ENCODE results near the gene PPP1R16B.

The PPP1R16B gene

GRCh38 chr20:38769376-38770295, 35.9 kb upstream of the PPP1R16B start:
- Histone ChIP-seq H3K27ac (no peak overlapping the region), H3K9me3 (ENCODE audit: low read depth, low read length) (no peaks in the 10 kb centered on the region), H3K4me3 (no peak overlapping the region), H3K36me3 (ENCODE audit: insufficient read depth, low read length) (peaks cover 62% of the 10 kb centered on the region), H3K9ac (ENCODE audit: insufficient read length) (no peak overlapping the region)
- DNase-seq (ENCODE audit: low read depth, low spot score) = no peak
- TF ChIP-seq EZH2 (IDR thresholded peaks at IDR 0.05) = no peak
- no peak for TF ChIP-seq FOXP2 (optimal IDR thresholded peaks at IDR 0.05; ENCODE audit: control extremely low read depth, extremely low read length, insufficient read depth)
- TF ChIP-seq POLR2AphosphoS5 (IDR thresholded peaks at IDR 0.05; ENCODE audit: borderline replicate concordance, low read depth, low read length) = no peak

DNA sequence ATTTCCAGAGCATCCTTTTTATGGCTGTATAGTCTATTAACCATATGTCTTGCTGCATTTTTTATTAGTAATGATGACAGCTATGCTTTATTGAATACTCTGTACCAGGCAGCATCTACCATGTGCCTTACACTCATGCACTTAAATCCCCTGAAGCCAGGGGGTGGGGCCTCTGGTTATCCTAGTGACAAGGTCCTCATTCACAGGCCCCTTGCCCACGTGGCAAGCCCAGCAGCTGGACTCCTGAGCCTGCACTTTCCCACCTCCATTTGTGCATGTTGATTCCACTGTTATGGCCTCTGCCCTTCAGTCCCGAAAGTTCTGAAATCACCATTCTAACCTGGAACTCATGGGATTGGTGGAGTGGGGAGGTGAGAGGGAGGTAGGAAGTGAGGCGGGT, 35.0 kb upstream of the PPP1R16B start:
- no peak overlapping the region for H3K27ac ChIP-seq
- no peak overlapping the region for H3K9ac ChIP-seq (ENCODE audit: insufficient read length)
- no peak for TF ChIP-seq EZH2 (IDR thresholded peaks at IDR 0.05)
- no peak for TF ChIP-seq POLR2AphosphoS5 (IDR thresholded peaks at IDR 0.05; ENCODE audit: borderline replicate concordance, low read depth, low read length)
- TF ChIP-seq FOXP2 (optimal IDR thresholded peaks at IDR 0.05; ENCODE audit: control extremely low read depth, extremely low read length, insufficient read depth) = no peak
- H3K9me3 ChIP-seq (ENCODE audit: low read depth, low read length) = no peaks in the 10 kb centered on the region
- no peak overlapping the region for H3K4me3 ChIP-seq
- H3K36me3 ChIP-seq (ENCODE audit: insufficient read depth, low read length) = peaks cover 57% of the 10 kb centered on the region
- no peak for DNase-seq (ENCODE audit: low read depth, low spot score)

DNA sequence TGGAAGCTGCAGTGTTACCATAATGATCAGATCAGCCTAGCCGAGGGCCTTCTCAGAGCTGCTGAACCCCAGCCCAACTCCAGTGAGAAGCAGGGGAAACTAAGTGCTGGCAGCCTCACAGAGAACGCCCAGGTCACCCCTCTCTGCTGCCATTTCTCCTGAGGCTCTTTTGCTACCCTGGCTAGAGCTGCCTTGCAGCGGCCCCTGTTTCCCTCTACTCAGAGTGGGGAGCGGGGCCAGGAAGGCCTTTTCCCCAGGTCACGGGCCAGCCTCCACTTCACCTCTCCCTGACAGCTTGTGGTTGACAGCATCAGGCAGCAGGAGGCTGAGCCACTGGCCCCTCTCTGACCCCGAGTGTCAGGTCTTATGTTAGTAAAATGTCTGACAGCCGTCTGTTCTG, 34.5 kb upstream of the PPP1R16B start:
- TF ChIP-seq EZH2 (IDR thresholded peaks at IDR 0.05) (no peak), POLR2AphosphoS5 (IDR thresholded peaks at IDR 0.05; ENCODE audit: borderline replicate concordance, low read depth, low read length) (no peak), FOXP2 (optimal IDR thresholded peaks at IDR 0.05; ENCODE audit: control extremely low read depth, extremely low read length, insufficient read depth) (no peak)
- H3K4me3 ChIP-seq = no peak overlapping the region
- no peak overlapping the region for H3K27ac ChIP-seq
- DNase-seq (ENCODE audit: low read depth, low spot score) = no peak
- H3K9ac ChIP-seq (ENCODE audit: insufficient read length) = no peak overlapping the region
- H3K9me3 ChIP-seq (ENCODE audit: low read depth, low read length) = no peaks in the 10 kb centered on the region
- H3K36me3 ChIP-seq (ENCODE audit: insufficient read depth, low read length) = peaks cover 53% of the 10 kb centered on the region

DNA sequence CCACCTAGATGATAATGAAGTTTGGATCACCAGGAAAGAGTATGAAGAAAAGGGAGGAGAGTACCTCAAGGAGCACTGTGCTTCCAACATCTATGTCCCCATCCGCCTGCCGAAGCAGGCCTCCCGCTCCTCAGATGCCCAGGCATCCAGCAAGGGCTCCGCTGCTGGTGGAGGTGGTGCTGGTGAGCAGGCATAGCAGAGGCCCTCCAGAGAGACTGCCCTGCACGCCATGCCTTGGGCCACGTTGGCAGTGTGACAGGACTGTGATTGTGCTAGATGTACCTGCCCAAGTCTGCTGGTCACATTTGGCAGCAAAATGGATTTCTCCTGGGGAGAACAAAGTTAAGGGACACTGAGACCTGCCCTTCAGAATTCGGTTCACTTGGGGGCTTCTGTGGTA, 33.9 kb upstream of the PPP1R16B start:
- no peak for TF ChIP-seq EZH2 (IDR thresholded peaks at IDR 0.05)
- TF ChIP-seq FOXP2 (optimal IDR thresholded peaks at IDR 0.05; ENCODE audit: control extremely low read depth, extremely low read length, insufficient read depth) = no peak
- no peak for TF ChIP-seq POLR2AphosphoS5 (IDR thresholded peaks at IDR 0.05; ENCODE audit: borderline replicate concordance, low read depth, low read length)
- Histone ChIP-seq H3K27ac (no peak overlapping the region), H3K36me3 (ENCODE audit: insufficient read depth, low read length) (peaks cover 50% of the 10 kb centered on the region), H3K9me3 (ENCODE audit: low read depth, low read length) (no peaks in the 10 kb centered on the region), H3K4me3 (no peak overlapping the region), H3K9ac (ENCODE audit: insufficient read length) (no peak overlapping the region)
- no peak for DNase-seq (ENCODE audit: low read depth, low spot score)

GRCh38 chr20:38774167-38774566, 31.3 kb upstream of the PPP1R16B start:
- H3K4me3 ChIP-seq = no peak overlapping the region
- H3K9me3 ChIP-seq (ENCODE audit: low read depth, low read length) = no peaks in the 10 kb centered on the region
- TF ChIP-seq POLR2AphosphoS5 (IDR thresholded peaks at IDR 0.05; ENCODE audit: borderline replicate concordance, low read depth, low read length) (no peak), EZH2 (IDR thresholded peaks at IDR 0.05) (no peak), FOXP2 (optimal IDR thresholded peaks at IDR 0.05; ENCODE audit: control extremely low read depth, extremely low read length, insufficient read depth) (no peak)
- no peak overlapping the region for H3K27ac ChIP-seq
- H3K36me3 ChIP-seq (ENCODE audit: insufficient read depth, low read length) = peaks cover 39% of the 10 kb centered on the region
- H3K9ac ChIP-seq (ENCODE audit: insufficient read length) = no peak overlapping the region
- no peak for DNase-seq (ENCODE audit: low read depth, low spot score)

DNA sequence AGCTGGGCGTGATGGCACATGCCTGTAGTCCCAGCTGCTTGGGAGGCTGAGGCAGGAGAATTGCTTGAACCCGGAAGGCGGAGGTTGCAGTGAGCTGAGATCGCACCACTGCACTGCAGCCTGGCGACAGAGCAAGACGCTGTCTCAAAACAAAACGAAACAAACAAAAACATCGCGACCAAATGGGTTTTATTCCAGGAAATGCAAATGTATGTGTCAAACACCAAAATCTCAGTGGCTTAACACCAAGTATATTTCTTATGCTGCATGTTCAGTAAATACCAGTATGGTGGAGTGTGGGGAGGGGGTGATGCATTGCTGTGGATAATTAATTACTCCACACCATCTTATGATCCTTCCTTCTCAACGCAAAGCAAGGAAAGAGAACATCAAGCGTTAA, 29.1 kb upstream of the PPP1R16B start:
- peaks cover 31% of the 10 kb centered on the region for H3K36me3 ChIP-seq (ENCODE audit: insufficient read depth, low read length)

DNA sequence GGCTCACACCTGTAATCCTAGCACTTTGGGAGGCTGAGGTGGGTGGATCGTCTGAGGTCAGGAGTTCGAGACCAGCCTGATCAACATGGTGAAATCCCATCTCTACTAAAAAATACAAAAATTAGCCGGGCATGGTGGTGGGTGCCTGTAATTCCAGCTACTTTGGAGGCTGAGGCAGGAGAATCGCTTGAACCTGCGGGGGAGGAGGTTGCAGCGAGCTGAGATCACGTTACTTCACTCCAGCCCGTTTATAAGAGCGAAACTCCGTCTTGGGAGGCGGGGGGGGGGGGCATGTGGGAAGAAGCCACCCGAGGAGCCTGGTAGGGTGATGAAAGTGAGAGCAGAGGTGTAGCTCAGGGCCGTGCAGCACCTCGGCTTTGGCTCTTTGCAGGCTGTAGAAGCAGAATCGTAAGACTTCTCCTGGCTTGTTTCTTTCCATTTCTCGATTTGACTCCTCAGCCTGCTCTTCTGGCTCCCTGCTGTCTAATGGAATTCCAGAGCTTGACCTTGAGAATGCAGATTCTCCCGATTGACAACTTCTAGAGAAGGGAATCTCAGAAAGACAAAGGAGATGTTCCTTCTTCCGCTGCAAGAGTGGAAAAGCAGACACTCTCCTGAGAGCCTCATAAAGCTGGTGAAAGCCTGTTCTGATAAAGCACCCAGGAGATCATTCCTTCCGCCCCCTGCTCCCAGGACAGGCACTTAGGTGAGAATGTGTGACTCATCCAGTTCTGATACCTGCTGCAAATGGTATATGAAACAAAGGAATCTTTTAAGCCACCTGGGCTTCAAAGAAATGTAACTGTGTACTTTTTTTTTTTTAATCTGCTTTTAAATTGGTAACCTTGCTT, 26.0 kb upstream of the PPP1R16B start:
- TF ChIP-seq EZH2 (IDR thresholded peaks at IDR 0.05) (no peak), POLR2AphosphoS5 (IDR thresholded peaks at IDR 0.05; ENCODE audit: borderline replicate concordance, low read depth, low read length) (no peak), FOXP2 (optimal IDR thresholded peaks at IDR 0.05; ENCODE audit: control extremely low read depth, extremely low read length, insufficient read depth) (no peak)
- no peak overlapping the region for H3K4me3 ChIP-seq
- peaks cover 3% of the 10 kb centered on the region for H3K36me3 ChIP-seq (ENCODE audit: insufficient read depth, low read length)
- no peak for DNase-seq (ENCODE audit: low read depth, low spot score)
- no peak overlapping the region for H3K27ac ChIP-seq
- H3K9me3 ChIP-seq (ENCODE audit: low read depth, low read length) = no peaks in the 10 kb centered on the region
- H3K9ac ChIP-seq (ENCODE audit: insufficient read length) = no peak overlapping the region

More for the DNA sequence above, 29.1 kb upstream of the PPP1R16B start:
- Histone ChIP-seq H3K9ac (ENCODE audit: insufficient read length) (no peak overlapping the region), H3K4me3 (no peak overlapping the region), H3K9me3 (ENCODE audit: low read depth, low read length) (no peaks in the 10 kb centered on the region), H3K27ac (no peak overlapping the region)
- TF ChIP-seq POLR2AphosphoS5 (IDR thresholded peaks at IDR 0.05; ENCODE audit: borderline replicate concordance, low read depth, low read length) = no peak
- no peak for TF ChIP-seq FOXP2 (optimal IDR thresholded peaks at IDR 0.05; ENCODE audit: control extremely low read depth, extremely low read length, insufficient read depth)
- no peak for TF ChIP-seq EZH2 (IDR thresholded peaks at IDR 0.05)
- DNase-seq (ENCODE audit: low read depth, low spot score) = no peak

DNA sequence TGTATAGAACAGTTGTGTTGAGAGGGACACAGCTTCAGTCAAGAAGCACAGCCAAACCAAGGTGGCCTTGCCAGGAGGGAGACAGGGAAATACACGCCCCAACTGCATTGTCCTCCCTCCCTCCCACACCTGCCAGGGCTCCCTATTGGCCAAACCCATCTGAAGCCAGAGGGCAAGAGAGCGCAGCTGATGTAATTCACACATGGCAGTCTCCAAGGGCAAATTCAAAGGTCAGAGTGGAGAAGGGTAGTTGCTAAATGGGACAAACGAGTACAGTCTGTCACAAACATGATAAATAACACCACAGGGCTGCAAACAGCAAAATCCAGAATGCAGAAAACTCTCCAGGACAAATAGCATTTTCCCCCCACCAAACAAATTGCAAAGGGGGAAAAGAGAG, 23.2 kb upstream of the PPP1R16B start:
- Histone ChIP-seq H3K36me3 (ENCODE audit: insufficient read depth, low read length) (no peaks in the 10 kb centered on the region), H3K9ac (ENCODE audit: insufficient read length) (no peak overlapping the region), H3K9me3 (ENCODE audit: low read depth, low read length) (no peaks in the 10 kb centered on the region), H3K4me3 (no peak overlapping the region), H3K27ac (no peak overlapping the region)
- DNase-seq (ENCODE audit: low read depth, low spot score) = no peak
- TF ChIP-seq EZH2 (IDR thresholded peaks at IDR 0.05) = no peak

Measured in SK-N-MC (cell line).